ENCODE measurements around the gene COX6B1. TPM values are rescaled to one million over a fixed set of nuclear protein-coding genes. Genes with fewer than 3 reads are reported as not detected.
A peak's percentile ranks its signal among the peaks of the same experiment; 100 is the strongest.

The COX6B1 gene
- total RNA-seq, 1 experiment from 2014 or later = 835 TPM

GRCh38 chr19:35693835-35694599 is 45.9 kb downstream of the COX6B1 start:
- intact Hi-C loops (cut with micrococcal nuclease; ENCODE audit: unreplicated experiment) (loop anchor here (2.0 kb wide), 1 partner anchor 23 kb away; no protein-coding TSS in a partner anchor), in situ Hi-C loops (cut with HindIII; ENCODE audit: low pct_unique_long_range_greater_than_20kb, low sequenced_read_pairs) (no loop called here)
- ChIA-PET POLR2A (interaction anchor here (0.6 to 0.7 kb wide), 3 partner anchors 55 to 188 kb away, joined by 3 to 7 read pairs (median 4); partner anchors contain the start of gene LIN37), CTCF (interaction anchor here (0.6 to 1.0 kb wide), 13 partner anchors 9 to 1430 kb away, joined by 3 to 9 read pairs (median 4); partner anchors contain the start of gene LIN37)
- Histone ChIP-seq H3K27me3 (ENCODE audit: control insufficient read depth, insufficient read depth, low read length) (no peaks in the 10 kb centered on the region), H3K4me3 (ENCODE audit: low read depth in 2 of 2, low read length in 2 of 2) (no peak overlapping the region), H3K9me3 (ENCODE audit: control insufficient read depth, insufficient read depth, low read depth, low read length) (no peaks in the 10 kb centered on the region), H3K27ac (ENCODE audit: low read length) (no peak overlapping the region), H3K36me3 (ENCODE audit: control insufficient read depth, insufficient read depth, low read length) (no peaks in the 10 kb centered on the region), H3K4me1 (ENCODE audit: control insufficient read depth, insufficient read depth, low read length) (no peaks in the 10 kb centered on the region)
- TF ChIP-seq POLR2AphosphoS5 (IDR thresholded peaks at IDR 0.05; ENCODE audit: low read depth, low read length) (peak; percentile 58; the same call in 1 of the 2 replicates), SIN3A (IDR thresholded peaks at IDR 0.05; ENCODE audit: borderline replicate concordance, insufficient read depth, low read depth, low read length) (0 out of 2 replicates have a peak, but pooled peaks have one; percentile 41), TCF7L2 (IDR thresholded peaks at IDR 0.05; ENCODE audit: low read depth, low read length) (no peak)
- TF ChIP-seq, protein P1, sequence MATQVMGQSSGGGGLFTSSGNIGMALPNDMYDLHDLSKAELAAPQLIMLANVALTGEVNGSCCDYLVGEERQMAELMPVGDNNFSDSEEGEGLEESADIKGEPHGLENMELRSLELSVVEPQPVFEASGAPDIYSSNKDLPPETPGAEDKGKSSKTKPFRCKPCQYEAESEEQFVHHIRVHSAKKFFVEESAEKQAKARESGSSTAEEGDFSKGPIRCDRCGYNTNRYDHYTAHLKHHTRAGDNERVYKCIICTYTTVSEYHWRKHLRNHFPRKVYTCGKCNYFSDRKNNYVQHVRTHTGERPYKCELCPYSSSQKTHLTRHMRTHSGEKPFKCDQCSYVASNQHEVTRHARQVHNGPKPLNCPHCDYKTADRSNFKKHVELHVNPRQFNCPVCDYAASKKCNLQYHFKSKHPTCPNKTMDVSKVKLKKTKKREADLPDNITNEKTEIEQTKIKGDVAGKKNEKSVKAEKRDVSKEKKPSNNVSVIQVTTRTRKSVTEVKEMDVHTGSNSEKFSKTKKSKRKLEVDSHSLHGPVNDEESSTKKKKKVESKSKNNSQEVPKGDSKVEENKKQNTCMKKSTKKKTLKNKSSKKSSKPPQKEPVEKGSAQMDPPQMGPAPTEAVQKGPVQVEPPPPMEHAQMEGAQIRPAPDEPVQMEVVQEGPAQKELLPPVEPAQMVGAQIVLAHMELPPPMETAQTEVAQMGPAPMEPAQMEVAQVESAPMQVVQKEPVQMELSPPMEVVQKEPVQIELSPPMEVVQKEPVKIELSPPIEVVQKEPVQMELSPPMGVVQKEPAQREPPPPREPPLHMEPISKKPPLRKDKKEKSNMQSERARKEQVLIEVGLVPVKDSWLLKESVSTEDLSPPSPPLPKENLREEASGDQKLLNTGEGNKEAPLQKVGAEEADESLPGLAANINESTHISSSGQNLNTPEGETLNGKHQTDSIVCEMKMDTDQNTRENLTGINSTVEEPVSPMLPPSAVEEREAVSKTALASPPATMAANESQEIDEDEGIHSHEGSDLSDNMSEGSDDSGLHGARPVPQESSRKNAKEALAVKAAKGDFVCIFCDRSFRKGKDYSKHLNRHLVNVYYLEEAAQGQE (IDR thresholded peaks at IDR 0.05; ENCODE audit: insufficient read depth in 1 of 2, low read depth in 2 of 2, low read length in 1 of 2) = no peak; a peak in 1 of 4 replicates
- TF ChIP-seq, protein P2, sequence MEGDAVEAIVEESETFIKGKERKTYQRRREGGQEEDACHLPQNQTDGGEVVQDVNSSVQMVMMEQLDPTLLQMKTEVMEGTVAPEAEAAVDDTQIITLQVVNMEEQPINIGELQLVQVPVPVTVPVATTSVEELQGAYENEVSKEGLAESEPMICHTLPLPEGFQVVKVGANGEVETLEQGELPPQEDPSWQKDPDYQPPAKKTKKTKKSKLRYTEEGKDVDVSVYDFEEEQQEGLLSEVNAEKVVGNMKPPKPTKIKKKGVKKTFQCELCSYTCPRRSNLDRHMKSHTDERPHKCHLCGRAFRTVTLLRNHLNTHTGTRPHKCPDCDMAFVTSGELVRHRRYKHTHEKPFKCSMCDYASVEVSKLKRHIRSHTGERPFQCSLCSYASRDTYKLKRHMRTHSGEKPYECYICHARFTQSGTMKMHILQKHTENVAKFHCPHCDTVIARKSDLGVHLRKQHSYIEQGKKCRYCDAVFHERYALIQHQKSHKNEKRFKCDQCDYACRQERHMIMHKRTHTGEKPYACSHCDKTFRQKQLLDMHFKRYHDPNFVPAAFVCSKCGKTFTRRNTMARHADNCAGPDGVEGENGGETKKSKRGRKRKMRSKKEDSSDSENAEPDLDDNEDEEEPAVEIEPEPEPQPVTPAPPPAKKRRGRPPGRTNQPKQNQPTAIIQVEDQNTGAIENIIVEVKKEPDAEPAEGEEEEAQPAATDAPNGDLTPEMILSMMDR (IDR thresholded peaks at IDR 0.05) = peak; percentile 100
- BruUV-seq (replicated peaks) = no TSS peak
- DNase-seq (ENCODE audit: low read depth, low spot score) (peak; percentile 85), ATAC-seq (peak; percentile 100)

DNA sequence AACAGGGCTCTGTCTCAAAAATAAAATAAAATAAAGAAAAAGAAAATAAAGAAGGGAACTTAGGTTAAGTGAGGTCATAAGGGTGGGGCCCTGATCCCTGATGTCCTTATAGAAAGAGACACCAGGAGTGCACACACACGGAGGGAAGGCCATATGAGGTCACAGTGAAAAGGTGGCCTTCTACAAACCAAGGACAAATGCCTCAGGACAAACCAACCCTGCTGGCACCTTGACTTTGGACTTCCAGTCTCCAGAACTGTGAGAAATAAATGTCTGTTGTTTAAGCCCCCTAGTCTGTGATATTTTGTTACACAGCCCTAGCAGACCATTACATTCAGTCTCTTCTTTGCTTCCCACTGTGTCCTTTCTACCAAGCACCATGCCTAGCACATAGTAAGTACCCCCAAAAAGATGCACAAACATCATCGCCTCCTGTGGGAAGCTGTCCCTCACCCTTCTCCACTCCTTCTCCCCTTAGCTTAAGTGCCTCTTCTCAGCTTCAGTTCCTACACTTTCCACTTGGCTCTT is 47.8 kb downstream of the COX6B1 start:
- intact Hi-C loops (cut with micrococcal nuclease; ENCODE audit: unreplicated experiment) = loop anchor here (2.0 kb wide), 1 partner anchor 21 kb away; no protein-coding TSS in a partner anchor
- no peak for ATAC-seq
- H3K4me3 ChIP-seq (ENCODE audit: low read depth in 2 of 2, low read length in 2 of 2) = no peak overlapping the region
- TF ChIP-seq POLR2AphosphoS5 (IDR thresholded peaks at IDR 0.05; ENCODE audit: low read depth, low read length) (no peak), TCF7L2 (IDR thresholded peaks at IDR 0.05; ENCODE audit: low read depth, low read length) (no peak), SIN3A (IDR thresholded peaks at IDR 0.05; ENCODE audit: borderline replicate concordance, insufficient read depth, low read depth, low read length) (no peak)
- TF ChIP-seq, protein P2 (IDR thresholded peaks at IDR 0.05) = no peak
- TF ChIP-seq, protein P1 (IDR thresholded peaks at IDR 0.05; ENCODE audit: insufficient read depth in 1 of 2, low read depth in 2 of 2, low read length in 1 of 2) = no peak
- no TSS peak for BruUV-seq (replicated peaks)
- DNase-seq (ENCODE audit: low read depth, low spot score) = no peak
- in situ Hi-C loops (cut with HindIII; ENCODE audit: low pct_unique_long_range_greater_than_20kb, low sequenced_read_pairs) = no loop called here
- ChIA-PET POLR2A (no interaction called here), CTCF (no interaction called here)
- H3K36me3 ChIP-seq (ENCODE audit: control insufficient read depth, insufficient read depth, low read length) = no peaks in the 10 kb centered on the region
- H3K4me1 ChIP-seq (ENCODE audit: control insufficient read depth, insufficient read depth, low read length) = no peaks in the 10 kb centered on the region
- H3K9me3 ChIP-seq (ENCODE audit: control insufficient read depth, insufficient read depth, low read depth, low read length) = no peaks in the 10 kb centered on the region
- H3K27ac ChIP-seq (ENCODE audit: low read length) = no peak overlapping the region
- no peaks in the 10 kb centered on the region for H3K27me3 ChIP-seq (ENCODE audit: control insufficient read depth, insufficient read depth, low read length)

Data from Panc1 (cell line).